Stimulated activated memory B cell treated with anti-CD40 and anti-IgM and Interleukin-4, amounts not matched to agents 10 μg/mL and 1 μg/mL and 100 μg/mL, for 72 hours (primary cell): Measurements from ENCODE around the gene AGPAT2.

Experiments
- ATAC-seq: fragments of 150-1000 bp; cut with Tn5 transposase; 2 replicates; pipeline ENCODE4 v1.10.0; 2021
- H3K27ac Mint-ChIP-seq: one replicate; pipeline ENCODE4 v1.8.0; 2022; ENCODE audit warnings: mild to moderate bottlenecking, mixed read lengths
- H3K27me3 Mint-ChIP-seq: one replicate; pipeline ENCODE4 v1.8.0; 2022; ENCODE audit warnings: mixed read lengths
- H3K36me3 Mint-ChIP-seq: one replicate; pipeline ENCODE4 v1.8.0; 2022; ENCODE audit warnings: mixed read lengths
- H3K4me1 Mint-ChIP-seq: one replicate; pipeline ENCODE4 v1.8.0; 2022; ENCODE audit warnings: mixed read lengths
- H3K4me3 Mint-ChIP-seq: one replicate; pipeline ENCODE4 v1.8.0; 2022; ENCODE audit warnings: mild to moderate bottlenecking, moderate library complexity, mixed read lengths
- H3K9me3 Mint-ChIP-seq: one replicate; pipeline ENCODE4 v1.8.0; 2022; ENCODE audit warnings: mixed read lengths

The AGPAT2 gene

GRCh38 chr9:136670576-136671253, 16.5 kb downstream of the AGPAT2 start:
- no peak overlapping the region for H3K4me3 Mint-ChIP-seq
- H3K4me1 Mint-ChIP-seq, result peaks cover 17% of the 10 kb centered on the region
- ATAC-seq, result no peak
- H3K36me3 Mint-ChIP-seq, result no peaks in the 10 kb centered on the region
- peaks cover 43% of the 10 kb centered on the region for H3K27me3 Mint-ChIP-seq
- no peak overlapping the region for H3K27ac Mint-ChIP-seq
- H3K9me3 Mint-ChIP-seq, result no peaks in the 10 kb centered on the region

DNA sequence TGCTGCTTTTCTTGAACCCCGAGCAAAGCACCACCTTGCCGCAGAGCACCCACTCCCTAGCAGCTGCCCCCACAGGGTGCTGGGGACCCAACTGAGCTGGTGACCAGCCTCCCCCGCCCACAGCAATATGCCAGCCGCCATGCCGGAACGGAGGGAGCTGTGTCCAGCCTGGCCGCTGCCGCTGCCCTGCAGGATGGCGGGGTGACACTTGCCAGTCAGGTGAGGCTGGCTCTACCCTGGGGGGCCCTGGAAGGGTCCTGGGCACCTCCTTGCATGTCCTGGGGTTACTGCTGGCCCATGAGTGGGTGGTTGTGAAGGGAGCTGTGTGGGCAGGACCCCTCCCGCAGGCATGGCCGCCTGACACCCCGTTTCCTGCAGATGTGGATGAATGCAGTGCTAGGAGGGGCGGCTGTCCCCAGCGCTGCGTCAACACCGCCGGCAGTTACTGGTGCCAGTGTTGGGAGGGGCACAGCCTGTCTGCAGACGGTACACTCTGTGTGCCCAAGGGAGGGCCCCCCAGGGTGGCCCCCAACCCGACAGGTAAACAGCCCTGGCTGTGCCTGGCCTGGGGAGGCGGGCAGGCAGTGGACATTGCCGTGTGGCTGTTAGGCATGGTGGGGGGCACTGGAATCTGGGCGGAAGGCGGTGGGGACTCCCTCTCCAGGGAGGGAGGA, 17.3 kb downstream of the AGPAT2 start:
- H3K4me1 Mint-ChIP-seq, result peaks cover 22% of the 10 kb centered on the region
- peaks cover 49% of the 10 kb centered on the region for H3K27me3 Mint-ChIP-seq
- no peaks in the 10 kb centered on the region for H3K9me3 Mint-ChIP-seq
- no peak for ATAC-seq
- H3K27ac Mint-ChIP-seq, result no peak overlapping the region
- no peaks in the 10 kb centered on the region for H3K36me3 Mint-ChIP-seq
- H3K4me3 Mint-ChIP-seq, result no peak overlapping the region

GRCh38 chr9:136668983-136669790, 18.1 kb downstream of the AGPAT2 start:
- no peaks in the 10 kb centered on the region for H3K9me3 Mint-ChIP-seq
- peaks cover 56% of the 10 kb centered on the region for H3K27me3 Mint-ChIP-seq
- no peak overlapping the region for H3K27ac Mint-ChIP-seq
- no peak for ATAC-seq
- H3K4me3 Mint-ChIP-seq, result no peak overlapping the region
- no peaks in the 10 kb centered on the region for H3K36me3 Mint-ChIP-seq
- peaks cover 27% of the 10 kb centered on the region for H3K4me1 Mint-ChIP-seq

- Mint-ChIP-seq H3K27me3 (peaks cover 66% of the 10 kb centered on the region), H3K4me3 (no peak overlapping the region), H3K36me3 (no peaks in the 10 kb centered on the region), H3K9me3 (no peaks in the 10 kb centered on the region), H3K27ac (no peak overlapping the region), H3K4me1 (peaks cover 27% of the 10 kb centered on the region)
- ATAC-seq, result peak; percentile 14
Measured at GRCh38 chr9:136667940-136668760, 19.1 kb downstream of the AGPAT2 start.

DNA sequence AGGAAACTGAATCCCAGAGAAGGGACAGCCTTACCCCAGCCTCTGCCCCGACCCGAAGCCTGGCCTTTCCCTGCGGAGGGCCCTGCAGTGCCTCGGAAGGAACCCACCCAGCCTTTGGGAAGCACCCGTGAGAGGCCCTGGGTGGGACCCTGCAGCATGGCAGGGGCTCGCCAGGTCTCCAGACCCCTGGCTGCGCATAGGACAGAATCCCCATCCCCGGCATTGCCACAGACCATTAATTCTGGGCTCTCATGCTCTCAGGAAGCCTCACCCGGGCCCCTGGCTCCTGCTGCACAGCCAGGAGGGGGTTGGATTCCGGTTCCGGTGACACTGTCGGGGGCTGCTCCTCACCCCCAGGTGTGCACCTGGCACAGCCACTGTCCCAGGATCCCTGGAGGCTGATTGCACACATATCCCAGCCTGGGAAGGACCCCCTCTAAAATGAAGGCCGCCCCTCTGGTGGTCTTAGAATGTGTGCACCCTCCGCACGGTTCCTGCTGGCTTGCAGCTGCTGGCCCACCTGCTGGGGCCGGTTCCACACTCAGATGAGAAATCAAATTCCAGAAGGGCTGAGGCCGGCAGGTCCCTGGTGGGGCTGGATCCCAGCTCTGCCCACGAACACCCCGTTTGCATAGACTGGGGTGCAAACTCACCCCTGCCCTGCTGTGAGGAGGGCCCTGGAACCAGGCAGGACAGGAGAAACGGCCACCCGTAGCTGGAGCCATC, 19.9 kb downstream of the AGPAT2 start:
- no peak for ATAC-seq
- Mint-ChIP-seq H3K36me3 (no peaks in the 10 kb centered on the region), H3K4me3 (no peak overlapping the region), H3K27me3 (peaks cover 74% of the 10 kb centered on the region), H3K4me1 (peaks cover 27% of the 10 kb centered on the region), H3K9me3 (no peaks in the 10 kb centered on the region), H3K27ac (no peak overlapping the region)

DNA sequence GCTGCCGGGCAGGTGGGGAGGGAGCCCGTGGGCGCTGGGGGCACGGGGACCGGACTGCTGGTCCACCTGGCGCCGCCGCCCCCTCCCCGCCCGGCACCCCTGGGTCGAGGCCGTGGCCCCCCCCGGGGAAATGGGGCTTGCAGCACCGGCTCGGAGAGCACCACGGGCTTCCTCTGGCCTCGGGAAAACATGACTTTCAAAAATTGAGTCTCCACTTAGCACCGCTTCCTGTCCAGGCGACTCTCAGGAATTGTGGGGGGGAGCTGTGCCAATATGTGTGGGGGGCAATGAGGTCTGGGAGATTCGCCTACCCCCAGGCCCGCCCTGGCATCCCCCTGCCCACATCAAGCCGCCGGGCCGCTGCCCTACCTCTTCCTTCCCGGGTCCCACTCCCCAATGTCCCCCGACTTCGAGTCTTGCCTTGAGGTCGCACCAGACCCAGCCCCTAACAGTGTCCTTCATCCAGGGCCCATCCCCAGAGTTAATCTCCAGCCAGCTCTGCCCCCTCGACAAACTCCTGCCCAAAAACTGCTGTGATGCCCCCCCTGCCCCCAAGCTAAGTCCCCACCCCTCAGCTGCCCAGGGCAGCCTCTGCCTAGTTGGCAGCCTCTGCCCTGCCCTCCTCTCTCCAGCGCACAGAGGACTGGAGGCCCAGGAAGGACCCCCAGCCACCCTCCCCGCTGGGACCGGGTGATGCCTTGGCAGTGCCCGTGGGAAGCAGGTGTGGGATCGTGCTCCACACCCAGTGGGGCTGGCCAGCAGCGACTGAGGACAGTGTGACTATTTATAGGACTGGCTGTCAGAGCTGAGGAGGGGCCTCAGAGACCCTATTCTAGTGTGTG, 20.7 kb downstream of the AGPAT2 start:
- Mint-ChIP-seq H3K27me3 (peaks cover 78% of the 10 kb centered on the region), H3K9me3 (no peaks in the 10 kb centered on the region), H3K36me3 (no peaks in the 10 kb centered on the region), H3K4me1 (peaks cover 24% of the 10 kb centered on the region), H3K27ac (no peak overlapping the region), H3K4me3 (peak overlapping the region; percentile 31)
- ATAC-seq, result no peak

DNA sequence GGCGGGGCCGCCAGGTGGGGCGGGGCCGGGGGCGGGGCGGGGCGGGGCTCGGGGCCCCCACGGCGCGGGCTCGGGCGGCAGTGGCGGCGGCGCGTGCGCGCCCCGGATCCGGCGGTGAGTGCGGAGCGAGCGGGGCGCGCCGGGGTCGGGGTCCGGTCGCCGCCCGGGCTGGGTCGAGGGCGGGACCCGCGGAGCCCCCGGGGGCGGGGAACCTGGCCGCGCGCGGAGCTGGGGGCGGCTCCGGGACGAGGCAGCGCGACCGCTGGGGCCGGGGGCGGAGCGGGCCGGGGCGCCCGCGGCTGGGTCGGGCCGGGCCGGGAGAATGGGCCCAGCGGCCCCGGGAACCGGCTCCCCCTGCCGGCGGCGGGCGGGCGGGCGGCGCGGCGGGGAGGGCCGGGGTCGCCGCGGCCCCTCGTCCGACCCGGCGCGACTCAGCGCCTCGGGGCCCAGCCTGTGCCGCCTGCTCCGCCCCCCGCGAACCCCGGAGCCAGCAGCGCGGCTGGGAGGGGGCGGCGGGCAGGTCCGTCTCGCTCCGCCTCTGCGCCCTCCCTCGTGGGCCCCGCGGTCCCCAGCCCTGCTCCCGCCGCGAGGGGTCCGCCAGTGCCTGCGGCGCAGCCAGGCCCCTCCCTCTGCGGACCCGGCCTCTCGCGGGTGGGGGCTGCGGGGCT, 21.4 kb downstream of the AGPAT2 start:
- Mint-ChIP-seq H3K27me3 (peaks cover 80% of the 10 kb centered on the region), H3K27ac (no peak overlapping the region), H3K4me1 (peaks cover 21% of the 10 kb centered on the region), H3K36me3 (no peaks in the 10 kb centered on the region), H3K4me3 (no peak overlapping the region), H3K9me3 (no peaks in the 10 kb centered on the region)
- peak; percentile 3 for ATAC-seq

DNA sequence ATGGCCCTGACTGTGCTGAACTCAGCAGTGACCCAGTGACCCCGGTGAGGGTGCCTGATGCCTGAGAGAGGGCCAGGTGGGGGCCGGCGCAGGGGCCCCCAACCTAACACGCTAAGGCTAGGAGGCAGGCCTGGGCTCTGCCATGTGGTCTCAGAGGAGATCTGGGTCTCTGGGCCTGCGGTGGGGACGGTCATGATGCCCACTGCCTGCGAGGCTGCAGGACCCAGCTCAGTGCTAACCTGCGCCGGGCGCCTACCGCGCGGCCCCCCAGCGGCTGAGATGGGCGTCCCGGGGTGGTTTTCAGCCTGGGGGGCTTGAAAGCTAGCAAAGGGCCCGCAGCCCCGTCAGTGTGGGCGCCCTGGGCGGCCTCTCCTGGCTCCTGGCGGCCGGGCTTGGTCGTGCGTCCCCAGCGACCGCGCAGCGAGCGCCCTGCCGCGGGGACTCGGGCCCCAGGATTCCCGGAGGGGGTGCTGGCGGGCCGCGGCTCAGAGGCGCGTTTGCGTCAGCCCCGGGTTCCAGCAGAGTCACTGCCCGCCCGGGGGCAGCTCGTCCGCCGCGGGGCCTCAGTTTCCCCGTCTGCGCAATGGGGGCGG, 22.1 kb downstream of the AGPAT2 start:
- peaks cover 81% of the 10 kb centered on the region for H3K27me3 Mint-ChIP-seq
- peaks cover 25% of the 10 kb centered on the region for H3K4me1 Mint-ChIP-seq
- no peaks in the 10 kb centered on the region for H3K9me3 Mint-ChIP-seq
- H3K4me3 Mint-ChIP-seq, result peak overlapping the region; percentile 82
- ATAC-seq, result no peak
- peak overlapping the region; percentile 72 for H3K27ac Mint-ChIP-seq
- H3K36me3 Mint-ChIP-seq, result no peaks in the 10 kb centered on the region

GRCh38 chr9:136664000-136664915, 23.0 kb downstream of the AGPAT2 start:
- H3K4me3 Mint-ChIP-seq, result peak overlapping the region; percentile 82
- H3K27me3 Mint-ChIP-seq, result peaks cover 81% of the 10 kb centered on the region
- no peak for ATAC-seq

DNA sequence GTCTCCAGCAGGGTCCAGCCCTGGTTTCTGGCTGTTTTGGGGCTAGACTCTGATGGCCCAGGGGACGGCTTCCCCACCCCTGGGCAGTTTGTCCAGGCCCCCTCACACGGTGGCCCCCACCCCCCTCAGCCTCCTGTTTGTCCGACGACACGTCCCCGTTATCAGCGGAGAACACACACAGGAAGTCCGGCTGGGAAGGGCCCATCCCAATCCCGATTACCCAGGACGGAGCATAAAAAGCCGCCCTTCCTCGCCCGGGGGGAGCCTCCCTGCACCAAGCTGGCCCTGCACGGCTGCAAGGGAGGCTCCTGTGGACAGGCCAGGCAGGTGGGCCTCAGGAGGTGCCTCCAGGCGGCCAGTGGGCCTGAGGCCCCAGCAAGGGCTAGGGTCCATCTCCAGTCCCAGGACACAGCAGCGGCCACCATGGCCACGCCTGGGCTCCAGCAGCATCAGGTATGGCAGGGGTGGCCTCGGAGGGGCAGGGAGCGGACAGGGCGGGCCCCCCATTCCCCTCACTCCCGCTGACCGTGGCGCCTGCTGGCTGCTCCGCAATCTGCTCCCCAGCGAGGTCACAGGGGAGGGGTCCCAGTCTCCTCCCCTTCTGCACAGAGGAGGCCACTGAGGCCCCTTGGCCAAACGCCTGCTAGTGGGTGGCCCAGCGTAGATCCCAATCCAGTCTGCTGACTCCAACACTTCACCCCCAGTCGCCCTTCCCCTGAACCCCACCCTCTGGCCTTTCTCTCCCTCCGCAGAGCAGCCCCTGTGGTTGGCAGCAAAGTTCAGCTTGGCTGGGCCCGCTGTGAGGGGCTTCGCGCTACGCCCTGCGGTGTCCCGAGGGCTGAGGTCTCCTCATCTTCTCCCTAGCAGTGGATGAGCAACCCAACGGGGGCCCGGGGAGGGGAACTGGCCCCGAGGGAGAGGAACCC, 24.3 kb downstream of the AGPAT2 start, which contains the start of gene EGFL7:
TSS of gene EGFL7 (plus strand) at position 261 of the 926 bp plus-strand sequence. CDS start 5,367 bp downstream, outside the sequence.
- H3K9me3 Mint-ChIP-seq, result no peaks in the 10 kb centered on the region
- no peaks in the 10 kb centered on the region for H3K36me3 Mint-ChIP-seq
- no peak within 1 kb of the TSS for H3K4me3 Mint-ChIP-seq
- no peak within 1 kb of the TSS for H3K27ac Mint-ChIP-seq
- peaks cover 79% of the 10 kb centered on the region for H3K27me3 Mint-ChIP-seq
- H3K4me1 Mint-ChIP-seq, result peaks cover 28% of the 10 kb centered on the region
- no peak for ATAC-seq

More at GRCh38 chr9:136664000-136664915, 23.0 kb downstream of the AGPAT2 start:
- H3K4me1 Mint-ChIP-seq, result peaks cover 25% of the 10 kb centered on the region
- H3K27ac Mint-ChIP-seq, result peak overlapping the region; percentile 72
- no peaks in the 10 kb centered on the region for H3K9me3 Mint-ChIP-seq
- H3K36me3 Mint-ChIP-seq, result no peaks in the 10 kb centered on the region

DNA sequence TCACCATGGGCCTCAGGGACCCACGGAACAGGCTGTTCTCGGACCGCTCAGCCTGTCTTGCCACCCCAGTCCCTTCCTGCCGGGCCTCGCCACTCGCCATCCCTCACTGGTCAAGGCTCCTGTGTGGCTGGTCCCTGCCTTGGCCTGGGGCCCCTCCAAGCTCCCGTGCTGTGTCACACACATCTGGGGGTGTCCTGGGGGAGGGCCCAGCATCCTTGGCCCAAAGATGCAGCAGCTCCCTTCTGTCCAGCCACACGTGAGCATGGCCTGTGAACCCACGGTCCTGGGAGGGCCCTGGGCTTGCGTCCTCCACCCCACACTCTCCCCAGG, 25.0 kb downstream of the AGPAT2 start:
- H3K27ac Mint-ChIP-seq, result no peak overlapping the region
- H3K27me3 Mint-ChIP-seq, result peaks cover 80% of the 10 kb centered on the region
- no peaks in the 10 kb centered on the region for H3K9me3 Mint-ChIP-seq
- ATAC-seq, result no peak
- no peak overlapping the region for H3K4me3 Mint-ChIP-seq
- H3K36me3 Mint-ChIP-seq, result no peaks in the 10 kb centered on the region
- H3K4me1 Mint-ChIP-seq, result peaks cover 32% of the 10 kb centered on the region
